Kidney (tissue), 14 donors: ENCODE data around the gene LEMD1. TPM values are rescaled to one million over a fixed set of nuclear protein-coding genes. Genes with fewer than 3 reads are reported as not detected.

Source experiments
- DNase-seq, 5 donors: peaks; one replicate each; pipeline ENCODE4 v3.0.0-alpha.2; 2013 to 2020
- FAIRE-seq: peaks from 2 replicates; lab custom pipeline; 2012; peaks lifted over from hg19 to GRCh38; lab: Jason Lieb, UNC
- H3K27ac ChIP-seq, 2 donors: one replicate each; pipeline ENCODE4 v1.7.0; 2013; ENCODE audit warnings: low read depth in 2 of 2, low read length in 2 of 2, inconsistent platforms in 1 of 2
- H3K27me3 ChIP-seq: one replicate; pipeline ENCODE4 v1.7.1; 2013; ENCODE audit warnings: low read length, inconsistent platforms; ENCODE audit not compliant: control insufficient read depth, insufficient read depth
- H3K36me3 ChIP-seq, 3 donors: one replicate each; pipeline versions ENCODE4 v1.7.0 to v1.7.1; 2013; ENCODE audit warnings: low read length in 3 of 3, control low read depth in 1 of 3, inconsistent platforms in 1 of 3; ENCODE audit not compliant: insufficient read depth in 3 of 3, control insufficient read depth in 2 of 3
- H3K4me1 ChIP-seq, 3 donors: one replicate each; pipeline versions ENCODE4 v1.7.0 to v1.7.1; 2013; ENCODE audit warnings: low read length in 3 of 3, inconsistent platforms in 1 of 3, low read depth in 1 of 3; ENCODE audit not compliant: control insufficient read depth in 2 of 3, insufficient read depth in 2 of 3
- H3K4me3 ChIP-seq, 3 donors: one replicate each; pipeline versions ENCODE4 v1.7.0 to v1.8.1; 2013; ENCODE audit warnings: low read length in 3 of 3, control low read depth in 1 of 3, inconsistent platforms in 1 of 3
- H3K9ac ChIP-seq, 3 donors: one replicate each; pipeline versions ENCODE4 v1.7.0 to v1.7.1; 2013; ENCODE audit warnings: low read length in 3 of 3, control low read depth in 1 of 3, inconsistent platforms in 1 of 3
- H3K9me3 ChIP-seq, 3 donors: one replicate each; pipeline versions ENCODE4 v1.7.0 to v1.7.1; 2013; ENCODE audit warnings: low read length in 3 of 3, control low read depth in 1 of 3, inconsistent platforms in 1 of 3; ENCODE audit not compliant: control insufficient read depth in 2 of 3, insufficient read depth in 1 of 3
- intact Hi-C: fragments of 100-400 bp; cut with DNase I; formaldehyde crosslinking; loops from one replicate; pipeline ENCODE4 v1.11.1; 2022
- polyA plus RNA-seq: library from polyadenylated mRNA; stranded (reverse); fragments of 350-450 nt; fragmentation: Illumina TruSeq; extraction: RNeasy Lipid Tissue Mini Kit (QIAGEN cat#74804); gene quantifications from one replicate; pipeline ENCODE4 v1.2.3, GENCODE V29; 2014; ENCODE audit warnings: low read depth, low replicate concordance; ENCODE audit not compliant: insufficient read depth
- total RNA-seq: library from RNA; stranded (reverse); fragmentation: NEBNext Ultra II Directional; extraction: Animal tissue kit (Norgen Biotek cat#: 25700); gene quantifications from one replicate; pipeline ENCODE4 v1.2.1, GENCODE V29; 2021
- TF ChIP-seq, protein P1 (sequence below): IDR thresholded peaks from 3 replicates; pipeline ENCODE4 v1.5.1; 2012; ENCODE audit warnings: mild to moderate bottlenecking, moderate library complexity, borderline replicate concordance; ENCODE audit not compliant: insufficient read depth; ENCODE audit errors: extremely low read depth
- donor health status: control.
- donor health status: control.
- donor health status: control.
- donor health status: control.
- donor health status: control.
- donor health status: DM: yes; HTN: yes; CAD: no.
- donor health status: Normal renal cell carcinoma (clear cell type).

LEMD1 gene
- total and polyA plus RNA-seq, 2 donors from 2014 or later = 6.5 TPM; not detected in 1

DNA sequence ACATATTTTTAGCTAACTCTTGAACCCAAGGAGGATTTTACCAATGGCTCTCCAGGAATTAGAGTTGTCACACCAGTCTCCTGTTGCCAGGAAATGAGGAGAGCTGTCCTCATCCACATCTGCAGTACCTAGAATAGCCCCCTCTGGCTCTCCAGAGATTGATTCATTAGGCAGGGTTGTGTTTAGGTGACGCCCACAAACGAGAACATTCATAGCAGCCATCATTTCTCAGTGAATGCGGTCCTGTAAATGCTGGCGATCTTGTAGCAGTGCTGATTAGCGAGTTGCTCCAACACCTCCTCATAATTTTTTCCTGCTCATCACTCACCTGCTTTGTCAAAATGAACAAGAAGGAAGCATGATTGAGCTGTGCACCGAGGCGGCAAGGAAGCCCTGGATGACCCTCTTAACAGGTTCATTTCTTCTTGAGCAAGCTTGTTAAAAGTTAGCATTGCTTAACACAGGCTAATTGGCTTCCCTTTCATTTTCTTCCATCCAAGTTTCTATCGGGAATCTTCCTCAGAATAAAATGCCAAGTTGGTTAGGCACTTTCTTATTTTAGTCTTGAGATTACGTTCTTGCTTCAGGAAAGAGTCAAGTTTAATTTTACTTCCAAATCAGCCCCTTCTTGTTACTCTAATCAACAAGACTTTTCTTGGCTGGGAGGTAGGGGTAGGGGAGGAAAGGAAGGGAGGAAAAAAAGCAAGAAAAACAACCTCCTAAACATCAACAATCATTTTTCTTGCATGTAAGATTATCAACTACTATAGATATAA lies 48.6 kb downstream of the LEMD1 start:
- TF ChIP-seq, protein P1, sequence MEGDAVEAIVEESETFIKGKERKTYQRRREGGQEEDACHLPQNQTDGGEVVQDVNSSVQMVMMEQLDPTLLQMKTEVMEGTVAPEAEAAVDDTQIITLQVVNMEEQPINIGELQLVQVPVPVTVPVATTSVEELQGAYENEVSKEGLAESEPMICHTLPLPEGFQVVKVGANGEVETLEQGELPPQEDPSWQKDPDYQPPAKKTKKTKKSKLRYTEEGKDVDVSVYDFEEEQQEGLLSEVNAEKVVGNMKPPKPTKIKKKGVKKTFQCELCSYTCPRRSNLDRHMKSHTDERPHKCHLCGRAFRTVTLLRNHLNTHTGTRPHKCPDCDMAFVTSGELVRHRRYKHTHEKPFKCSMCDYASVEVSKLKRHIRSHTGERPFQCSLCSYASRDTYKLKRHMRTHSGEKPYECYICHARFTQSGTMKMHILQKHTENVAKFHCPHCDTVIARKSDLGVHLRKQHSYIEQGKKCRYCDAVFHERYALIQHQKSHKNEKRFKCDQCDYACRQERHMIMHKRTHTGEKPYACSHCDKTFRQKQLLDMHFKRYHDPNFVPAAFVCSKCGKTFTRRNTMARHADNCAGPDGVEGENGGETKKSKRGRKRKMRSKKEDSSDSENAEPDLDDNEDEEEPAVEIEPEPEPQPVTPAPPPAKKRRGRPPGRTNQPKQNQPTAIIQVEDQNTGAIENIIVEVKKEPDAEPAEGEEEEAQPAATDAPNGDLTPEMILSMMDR = no peak
- Histone ChIP-seq H3K4me3 (no peak overlapping the region), H3K27ac (no peak overlapping the region), H3K9ac (no peak overlapping the region), H3K27me3 (no peaks in the 10 kb centered on the region), H3K4me1 (peaks cover 0 to 3% (median 0%) of the 10 kb centered on the region in 3 donors), H3K9me3 (no peaks in the 10 kb centered on the region), H3K36me3 (no peaks in the 10 kb centered on the region)
- DNase-seq (peak in 2 of 5 donors; percentile 29 to 66), FAIRE-seq (no peak)
- intact Hi-C loops = no loop called here

DNA sequence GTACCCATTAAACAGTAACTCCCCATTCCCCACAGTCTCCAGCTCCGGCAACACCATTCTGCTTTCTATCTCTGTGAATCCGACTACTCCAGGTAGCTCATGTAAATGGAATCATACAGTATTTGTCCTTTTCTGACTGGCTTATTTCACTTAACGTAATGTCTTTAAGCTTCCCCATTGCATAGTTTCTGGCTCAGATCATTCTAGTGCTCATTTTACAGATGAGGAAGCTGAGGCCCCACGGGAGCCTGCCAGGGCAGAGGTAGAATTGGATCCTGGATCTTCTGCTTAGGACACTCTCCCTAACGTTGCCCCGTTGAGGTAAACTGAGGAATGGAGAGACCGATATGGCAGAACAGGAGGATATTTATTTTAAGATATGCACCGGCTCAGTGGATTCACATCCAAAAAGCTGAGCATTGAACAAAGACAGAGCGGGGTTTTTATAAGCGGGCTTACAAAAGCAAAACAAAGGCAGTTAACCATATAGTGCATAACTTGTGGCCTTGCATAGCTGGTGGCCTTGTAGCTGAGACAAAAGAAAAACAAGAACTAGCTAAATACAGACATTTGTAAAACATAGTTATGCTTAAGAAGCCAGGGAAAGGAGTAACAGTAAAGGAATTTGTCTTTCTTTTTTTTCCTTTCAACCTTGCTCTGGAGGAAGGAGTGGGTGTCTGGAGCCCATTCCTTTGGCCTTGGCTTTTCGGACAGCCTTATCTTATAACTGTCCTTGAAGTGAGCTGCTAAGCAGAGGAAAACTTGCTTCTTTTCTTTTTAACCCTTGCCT lies 49.8 kb downstream of the LEMD1 start:
- Histone ChIP-seq H3K4me1 (peaks cover 0 to 3% (median 0%) of the 10 kb centered on the region in 3 donors), H3K27me3 (no peaks in the 10 kb centered on the region), H3K9me3 (no peaks in the 10 kb centered on the region), H3K9ac (no peak overlapping the region), H3K27ac (no peak overlapping the region), H3K4me3 (no peak overlapping the region), H3K36me3 (no peaks in the 10 kb centered on the region)
- DNase-seq (peak in 1 of 5 donors; percentile 62), FAIRE-seq (no peak)
- intact Hi-C loops = no loop called here
- TF ChIP-seq, protein P1 = no peak

DNA sequence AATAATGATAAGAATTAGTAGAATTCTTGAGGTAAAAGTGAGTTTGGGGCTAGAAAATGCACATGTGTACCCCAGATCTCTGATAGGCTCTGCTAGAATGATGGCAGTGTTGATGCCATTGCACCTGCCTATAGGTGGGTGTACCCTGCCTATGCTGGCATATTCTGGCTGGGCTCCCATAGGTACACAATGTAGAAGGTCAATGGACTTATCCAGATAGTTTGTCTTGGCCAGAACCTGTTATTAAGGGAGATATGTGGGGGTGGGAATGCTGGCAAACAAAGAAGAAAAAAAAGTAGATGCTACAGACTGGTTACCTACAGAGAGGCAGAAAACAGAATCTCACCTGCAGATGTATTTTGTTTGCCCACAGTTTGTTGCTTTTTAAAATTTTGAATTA lies 51.1 kb downstream of the LEMD1 start:
- Histone ChIP-seq H3K27me3 (no peaks in the 10 kb centered on the region), H3K36me3 (no peaks in the 10 kb centered on the region), H3K27ac (no peak overlapping the region), H3K9me3 (no peaks in the 10 kb centered on the region), H3K4me3 (no peak overlapping the region), H3K9ac (no peak overlapping the region), H3K4me1 (peaks cover 0 to 3% (median 0%) of the 10 kb centered on the region in 3 donors)
- intact Hi-C loops = no loop called here
- FAIRE-seq (no peak), DNase-seq (peak in 1 of 5 donors; percentile 14)
- TF ChIP-seq, protein P1 = no peak
